Measurements from ENCODE around the gene FOXL3. TPM values are rescaled to one million over a fixed set of nuclear protein-coding genes. Genes with fewer than 3 reads are reported as not detected.

FOXL3 gene
- total RNA-seq, 1 donor from 2014 or later = not detected

GRCh38 chr7:271266-272107 lies 18.5 kb upstream of the FOXL3 start:
- ATAC-seq (no peak), DNase-seq (peak; percentile 4)
- H3K27ac ChIP-seq = no peak overlapping the region
- H3K4me3 ChIP-seq = no peak overlapping the region
- no peaks in the 10 kb centered on the region for H3K4me1 ChIP-seq
- H3K36me3 ChIP-seq = no peaks in the 10 kb centered on the region
- intact Hi-C loops (cut with DNase I) = no loop called here
- H3K9me3 ChIP-seq = peaks cover 3% of the 10 kb centered on the region
- no peaks in the 10 kb centered on the region for H3K27me3 ChIP-seq (ENCODE audit: low read depth)
- no peak for TF ChIP-seq CTCF (IDR thresholded peaks at IDR 0.05)

GRCh38 chr7:272108-272615 lies 17.8 kb upstream of the FOXL3 start:
- no peak overlapping the region for H3K4me3 ChIP-seq
- intact Hi-C loops (cut with DNase I) = no loop called here
- peaks cover 3% of the 10 kb centered on the region for H3K9me3 ChIP-seq
- no peaks in the 10 kb centered on the region for H3K27me3 ChIP-seq (ENCODE audit: low read depth)
- ATAC-seq (no peak), DNase-seq (no peak)
- TF ChIP-seq CTCF (IDR thresholded peaks at IDR 0.05) = no peak
- H3K36me3 ChIP-seq = no peaks in the 10 kb centered on the region
- no peak overlapping the region for H3K27ac ChIP-seq
- no peaks in the 10 kb centered on the region for H3K4me1 ChIP-seq

- DNase-seq (no peak), ATAC-seq (no peak)
- Histone ChIP-seq H3K36me3 (no peaks in the 10 kb centered on the region), H3K27ac (no peak overlapping the region), H3K27me3 (ENCODE audit: low read depth) (no peaks in the 10 kb centered on the region), H3K4me3 (no peak overlapping the region), H3K9me3 (peaks cover 3% of the 10 kb centered on the region), H3K4me1 (no peaks in the 10 kb centered on the region)
- TF ChIP-seq CTCF (IDR thresholded peaks at IDR 0.05) = no peak
- intact Hi-C loops (cut with DNase I) = no loop called here
Observed at GRCh38 chr7:272631-273030, 17.3 kb upstream of the FOXL3 start.

- Histone ChIP-seq H3K27me3 (ENCODE audit: low read depth) (no peaks in the 10 kb centered on the region), H3K27ac (no peak overlapping the region), H3K9me3 (peaks cover 3% of the 10 kb centered on the region), H3K4me1 (no peaks in the 10 kb centered on the region), H3K36me3 (no peaks in the 10 kb centered on the region), H3K4me3 (no peak overlapping the region)
- ATAC-seq = no peak
- DNase-seq = no peak
- TF ChIP-seq CTCF (IDR thresholded peaks at IDR 0.05) = no peak
- intact Hi-C loops (cut with DNase I) = no loop called here
Observed at GRCh38 chr7:273327-273726, 16.6 kb upstream of the FOXL3 start.

GRCh38 chr7:274266-274665 lies 15.7 kb upstream of the FOXL3 start:
- H3K4me1 ChIP-seq = no peaks in the 10 kb centered on the region

More at GRCh38 chr7:274266-274665, 15.7 kb upstream of the FOXL3 start:
- ATAC-seq (no peak), DNase-seq (no peak)
- no peaks in the 10 kb centered on the region for H3K27me3 ChIP-seq (ENCODE audit: low read depth)
- no peaks in the 10 kb centered on the region for H3K36me3 ChIP-seq
- no peak overlapping the region for H3K4me3 ChIP-seq
- intact Hi-C loops (cut with DNase I) = no loop called here
- H3K27ac ChIP-seq = no peak overlapping the region
- peaks cover 3% of the 10 kb centered on the region for H3K9me3 ChIP-seq
- no peak for TF ChIP-seq CTCF (IDR thresholded peaks at IDR 0.05)
